Measurements from ENCODE around the gene LRRC8D. TPM values are rescaled to one million over a fixed set of nuclear protein-coding genes. Genes with fewer than 3 reads are reported as not detected.
A peak's percentile ranks its signal among the peaks of the same experiment; 100 is the strongest.

Gene LRRC8D
- total and polyA plus RNA-seq, 4 donors = 7.1 to 17.4 (median 14.4) TPM

- TF ChIP-seq, protein P1, sequence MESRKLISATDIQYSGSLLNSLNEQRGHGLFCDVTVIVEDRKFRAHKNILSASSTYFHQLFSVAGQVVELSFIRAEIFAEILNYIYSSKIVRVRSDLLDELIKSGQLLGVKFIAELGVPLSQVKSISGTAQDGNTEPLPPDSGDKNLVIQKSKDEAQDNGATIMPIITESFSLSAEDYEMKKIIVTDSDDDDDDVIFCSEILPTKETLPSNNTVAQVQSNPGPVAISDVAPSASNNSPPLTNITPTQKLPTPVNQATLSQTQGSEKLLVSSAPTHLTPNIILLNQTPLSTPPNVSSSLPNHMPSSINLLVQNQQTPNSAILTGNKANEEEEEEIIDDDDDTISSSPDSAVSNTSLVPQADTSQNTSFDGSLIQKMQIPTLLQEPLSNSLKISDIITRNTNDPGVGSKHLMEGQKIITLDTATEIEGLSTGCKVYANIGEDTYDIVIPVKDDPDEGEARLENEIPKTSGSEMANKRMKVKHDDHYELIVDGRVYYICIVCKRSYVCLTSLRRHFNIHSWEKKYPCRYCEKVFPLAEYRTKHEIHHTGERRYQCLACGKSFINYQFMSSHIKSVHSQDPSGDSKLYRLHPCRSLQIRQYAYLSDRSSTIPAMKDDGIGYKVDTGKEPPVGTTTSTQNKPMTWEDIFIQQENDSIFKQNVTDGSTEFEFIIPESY (IDR thresholded peaks at IDR 0.05) = no peak
- TF ChIP-seq RXRA (IDR thresholded peaks at IDR 0.05) = no peak
- no peak for TF ChIP-seq HNF4G (IDR thresholded peaks at IDR 0.05)
- no peak for TF ChIP-seq FOXA2 (IDR thresholded peaks at IDR 0.05)
- TF ChIP-seq NR2F2 (IDR thresholded peaks at IDR 0.05) = no peak
- no peak for TF ChIP-seq HNF4A (conservative IDR thresholded peaks at IDR 0.05)
- no peak for TF ChIP-seq JUND (IDR thresholded peaks at IDR 0.05)
These were observed 87.4 kb downstream of the LRRC8D start (continued) for GRCh38 chr1:89908273-89908671.

DNA sequence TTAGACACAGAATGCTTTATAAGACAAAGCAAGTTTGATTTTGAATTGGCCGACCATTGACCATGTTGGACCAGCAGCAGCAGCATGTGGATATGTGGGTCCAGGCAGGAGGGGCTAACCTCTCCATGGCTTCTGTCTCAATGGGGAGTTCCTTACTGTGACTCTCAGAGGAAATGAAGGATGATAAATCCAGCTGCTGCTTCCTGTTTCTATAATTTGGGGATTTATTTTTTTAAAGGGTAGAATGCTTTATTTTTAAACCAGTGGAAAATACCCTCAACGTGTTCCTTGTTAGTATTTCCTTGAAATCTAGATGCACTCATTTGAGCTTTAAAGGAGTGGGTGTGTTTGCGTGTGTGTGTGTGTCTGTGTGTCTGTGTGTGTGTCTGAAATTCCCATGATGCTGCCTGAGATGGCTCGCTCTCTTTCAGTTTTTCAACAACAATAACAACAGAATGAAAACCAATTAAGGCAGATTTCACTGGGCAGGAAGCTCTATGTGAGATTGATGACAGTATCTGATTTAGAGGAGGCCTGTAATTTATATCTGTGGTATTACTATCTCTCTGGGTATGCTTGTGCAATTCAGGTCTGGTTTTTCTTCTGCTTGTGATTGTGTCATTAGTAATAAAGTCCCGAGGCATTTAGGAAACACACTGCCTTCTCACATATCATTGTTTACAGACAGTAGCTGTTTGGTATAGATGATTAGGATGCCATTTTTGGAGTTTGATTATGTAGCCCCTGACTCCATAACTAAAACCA, 88.0 kb downstream of the LRRC8D start:
- no peak overlapping the region for H3K9ac ChIP-seq (ENCODE audit: low read depth in 1 of 2, low read length in 2 of 2)
- H3K9me3 ChIP-seq (ENCODE audit: control insufficient read depth in 4 of 4, low read length in 3 of 4) = no peaks in the 10 kb centered on the region
- H3K27ac ChIP-seq (ENCODE audit: low read depth in 1 of 2, low read length in 2 of 2) = peak overlapping the region in 1 of 2 donors; percentile 14
- TF ChIP-seq, protein P1 (IDR thresholded peaks at IDR 0.05) = no peak
- TF ChIP-seq EGR1 (IDR thresholded peaks at IDR 0.05; ENCODE audit: low read depth in 2 of 2) = no peak
- TF ChIP-seq FOXA1 (IDR thresholded peaks at IDR 0.05) = no peak
- TF ChIP-seq CTCF (IDR thresholded peaks at IDR 0.05; ENCODE audit: low read depth, low read length, missing input control) = no peak
- no peak for TF ChIP-seq JUND (IDR thresholded peaks at IDR 0.05)
- TF ChIP-seq, protein P2, sequence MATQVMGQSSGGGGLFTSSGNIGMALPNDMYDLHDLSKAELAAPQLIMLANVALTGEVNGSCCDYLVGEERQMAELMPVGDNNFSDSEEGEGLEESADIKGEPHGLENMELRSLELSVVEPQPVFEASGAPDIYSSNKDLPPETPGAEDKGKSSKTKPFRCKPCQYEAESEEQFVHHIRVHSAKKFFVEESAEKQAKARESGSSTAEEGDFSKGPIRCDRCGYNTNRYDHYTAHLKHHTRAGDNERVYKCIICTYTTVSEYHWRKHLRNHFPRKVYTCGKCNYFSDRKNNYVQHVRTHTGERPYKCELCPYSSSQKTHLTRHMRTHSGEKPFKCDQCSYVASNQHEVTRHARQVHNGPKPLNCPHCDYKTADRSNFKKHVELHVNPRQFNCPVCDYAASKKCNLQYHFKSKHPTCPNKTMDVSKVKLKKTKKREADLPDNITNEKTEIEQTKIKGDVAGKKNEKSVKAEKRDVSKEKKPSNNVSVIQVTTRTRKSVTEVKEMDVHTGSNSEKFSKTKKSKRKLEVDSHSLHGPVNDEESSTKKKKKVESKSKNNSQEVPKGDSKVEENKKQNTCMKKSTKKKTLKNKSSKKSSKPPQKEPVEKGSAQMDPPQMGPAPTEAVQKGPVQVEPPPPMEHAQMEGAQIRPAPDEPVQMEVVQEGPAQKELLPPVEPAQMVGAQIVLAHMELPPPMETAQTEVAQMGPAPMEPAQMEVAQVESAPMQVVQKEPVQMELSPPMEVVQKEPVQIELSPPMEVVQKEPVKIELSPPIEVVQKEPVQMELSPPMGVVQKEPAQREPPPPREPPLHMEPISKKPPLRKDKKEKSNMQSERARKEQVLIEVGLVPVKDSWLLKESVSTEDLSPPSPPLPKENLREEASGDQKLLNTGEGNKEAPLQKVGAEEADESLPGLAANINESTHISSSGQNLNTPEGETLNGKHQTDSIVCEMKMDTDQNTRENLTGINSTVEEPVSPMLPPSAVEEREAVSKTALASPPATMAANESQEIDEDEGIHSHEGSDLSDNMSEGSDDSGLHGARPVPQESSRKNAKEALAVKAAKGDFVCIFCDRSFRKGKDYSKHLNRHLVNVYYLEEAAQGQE (IDR thresholded peaks at IDR 0.05) = peak; percentile 10
- TF ChIP-seq YY1 (IDR thresholded peaks at IDR 0.05) = no peak
- TF ChIP-seq TAF1 (conservative IDR thresholded peaks at IDR 0.05) = no peak
- no peak for TF ChIP-seq NR2F2 (IDR thresholded peaks at IDR 0.05)
- DNase-seq (ENCODE audit: low spot score) = no peak
- peaks cover 0 to 5% (median 0%) of the 10 kb centered on the region in 4 donors for H3K4me1 ChIP-seq (ENCODE audit: control insufficient read depth in 4 of 4, insufficient read depth in 4 of 4, low read length in 3 of 4)
- H3K4me3 ChIP-seq (ENCODE audit: low read depth in 1 of 3, low read length in 3 of 3) = no peak overlapping the region
- H3K36me3 ChIP-seq (ENCODE audit: control insufficient read depth in 4 of 4, insufficient read depth in 3 of 4, low read depth in 1 of 4, low read length in 3 of 4) = no peaks in the 10 kb centered on the region
- H3K27me3 ChIP-seq (ENCODE audit: control insufficient read depth in 4 of 4, insufficient read depth in 4 of 4, low read length in 3 of 4) = no peaks in the 10 kb centered on the region
- WGBS = 68% methylated on average over 5 of the region's 5 CpGs

Measured in liver (tissue), 9 donors.